HTERT RPE-1 (cell line): ENCODE results near the gene MAK.
"Not testable (repeated sequence)": the region's sequence is repeated elsewhere in the genome, so short reads cannot be mapped to it uniquely, and the experiment has no call there.

ENCODE experiments used
- in situ Hi-C: fragments of 300-500 bp; cut with MboI; formaldehyde crosslinking; loops from 4 replicates; pipeline ENCODE4 v1.14.3; 2020; ENCODE audit warnings: low sequenced_read_pairs

MAK gene

DNA sequence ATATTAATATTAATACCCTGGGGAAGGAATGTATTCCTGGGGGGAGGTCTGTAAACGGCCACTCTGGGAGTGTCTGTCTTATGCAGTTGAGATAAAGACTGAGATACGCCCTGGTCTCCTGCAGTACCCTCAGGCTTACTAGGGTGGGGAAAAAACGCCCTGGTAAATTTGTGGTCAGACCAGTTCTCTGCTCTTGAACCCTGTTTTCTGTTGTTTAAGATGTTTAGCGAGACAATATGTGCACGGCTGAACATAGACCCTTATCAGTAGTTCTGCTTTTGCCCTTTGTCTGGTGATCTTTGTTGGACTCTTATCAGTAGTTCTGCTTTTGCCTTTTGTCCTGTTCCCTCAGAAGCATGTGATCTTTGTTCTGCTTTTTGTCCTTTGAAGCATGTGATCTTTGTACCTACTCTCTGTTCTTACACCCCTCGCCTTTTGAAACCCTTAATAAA, 15.5 kb upstream of the MAK start:
- in situ Hi-C loops, result not testable (repeated sequence)

- in situ Hi-C loops, result no loop called here
Observed at GRCh38 chr6:10852361-10852960, 14.1 kb upstream of the MAK start.

DNA sequence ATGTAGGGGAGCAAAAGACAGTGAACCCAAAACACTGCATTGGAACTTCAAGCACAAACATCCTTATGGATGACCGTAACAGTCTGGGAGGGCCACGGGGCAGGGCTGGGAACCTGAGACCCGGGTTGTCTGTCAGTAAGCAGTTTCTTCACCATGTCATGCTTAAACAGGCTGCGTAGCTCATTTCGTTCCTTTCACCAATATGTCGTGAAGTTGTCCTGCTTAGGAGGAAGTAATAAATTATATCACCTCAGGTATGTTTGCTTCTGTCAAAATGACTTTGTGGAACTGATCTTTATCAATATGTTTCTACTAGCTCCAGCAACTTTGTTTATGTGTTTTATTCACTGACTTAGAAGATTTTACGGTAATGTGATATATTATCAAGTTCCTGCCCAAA, 12.4 kb upstream of the MAK start:
- in situ Hi-C loops, result no loop called here

DNA sequence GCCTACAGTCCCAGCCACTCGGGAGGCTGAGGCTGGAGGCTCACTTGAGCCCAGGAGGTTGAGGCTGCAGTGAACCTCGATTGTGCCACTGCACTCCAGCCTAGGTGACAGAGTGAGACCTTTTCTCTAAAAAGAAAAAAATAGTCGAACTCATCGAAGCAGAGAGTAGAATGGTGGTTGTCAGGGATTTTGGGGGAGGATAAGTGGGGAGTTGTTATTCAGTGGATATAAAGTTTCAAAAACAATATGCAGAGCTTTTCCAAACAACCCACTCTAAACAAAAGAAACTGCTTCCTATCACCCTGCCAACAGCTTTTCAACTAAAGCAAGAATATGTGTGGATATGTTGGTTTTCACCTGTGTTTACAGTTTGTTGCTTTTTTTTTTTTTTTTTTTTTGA, 11.6 kb upstream of the MAK start:
- in situ Hi-C loops, result no loop called here

DNA sequence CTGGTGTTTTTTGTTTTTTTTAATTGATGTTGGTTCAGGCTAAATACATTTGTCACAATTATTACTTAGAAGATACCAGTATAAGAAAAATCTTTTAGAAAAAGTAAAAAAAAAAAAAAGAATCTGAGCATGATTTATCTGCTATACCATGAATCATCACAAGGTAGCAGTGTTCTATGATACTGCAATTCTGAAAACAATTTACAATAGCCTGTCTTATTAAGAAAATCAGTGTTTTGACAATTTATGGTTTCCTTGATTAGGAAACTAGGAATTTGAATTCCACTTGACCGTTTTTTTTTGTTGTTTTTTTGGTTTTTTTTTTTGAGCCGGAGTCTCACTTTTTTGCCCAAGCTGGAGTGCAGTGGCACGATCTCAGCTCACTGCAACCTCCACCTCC, 9.3 kb upstream of the MAK start:
- in situ Hi-C loops, result no loop called here

GRCh38 chr6:10843554-10843953, 5.2 kb upstream of the MAK start:
- in situ Hi-C loops, result no loop called here

DNA sequence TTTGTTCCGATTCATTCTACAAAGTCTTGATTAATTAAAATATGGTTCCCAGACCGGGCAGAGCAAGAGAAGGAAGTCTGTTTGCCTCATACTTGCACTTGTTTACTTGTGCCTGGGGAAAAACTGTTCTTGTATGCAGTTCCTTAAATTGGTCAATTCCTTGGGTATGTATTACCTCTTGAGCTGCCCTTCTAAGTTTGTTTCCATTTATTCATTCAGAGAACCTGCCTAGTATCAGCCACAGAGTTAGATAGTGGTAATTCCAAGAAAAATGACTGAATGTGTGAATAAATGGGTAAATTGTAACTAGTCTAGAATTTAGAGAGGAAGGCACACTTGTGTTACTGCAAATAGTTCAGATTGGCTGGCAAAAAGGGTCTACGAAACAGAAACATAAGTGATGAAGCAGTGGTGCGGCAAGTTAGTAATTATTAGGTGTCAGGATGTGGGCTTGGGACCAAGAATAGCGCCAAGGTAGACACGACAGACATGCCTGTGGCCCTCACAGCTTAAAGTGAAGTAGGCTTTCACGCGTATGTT, 525 bp upstream of the MAK start:
- in situ Hi-C loops, result no loop called here

- in situ Hi-C loops, result no loop called here
Observed at GRCh38 chr6:10837622-10837994, 731 bp downstream of the MAK start.

DNA sequence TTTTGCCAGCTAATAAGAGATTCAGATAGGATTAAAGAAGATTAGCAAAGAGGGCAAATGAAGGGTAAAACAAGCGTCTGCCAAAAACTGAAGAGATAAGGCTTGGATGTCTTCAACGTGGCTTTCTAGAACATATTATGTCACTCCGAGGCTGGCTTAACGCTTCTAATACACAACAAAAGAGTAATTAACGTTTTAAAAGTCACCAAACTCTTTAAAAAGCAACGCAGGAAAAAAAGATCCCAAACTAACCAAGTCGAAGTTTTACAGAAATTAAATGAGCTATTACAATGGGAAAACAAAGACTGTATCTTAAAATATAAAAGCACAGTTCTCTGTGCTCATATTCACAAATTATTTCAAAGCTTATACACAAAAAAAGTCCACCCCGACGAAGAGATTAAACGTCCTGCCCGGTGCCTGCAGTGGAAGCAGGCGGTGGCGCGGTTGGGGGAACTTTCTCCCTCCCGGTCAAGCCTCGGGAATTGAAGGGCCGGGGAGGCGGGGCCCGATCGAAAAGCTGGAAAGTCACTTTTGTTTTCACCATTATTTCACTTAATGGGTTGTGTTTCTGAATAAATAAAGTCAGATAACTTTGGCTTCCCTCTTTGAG, 1.2 kb downstream of the MAK start:
- in situ Hi-C loops, result no loop called here

DNA sequence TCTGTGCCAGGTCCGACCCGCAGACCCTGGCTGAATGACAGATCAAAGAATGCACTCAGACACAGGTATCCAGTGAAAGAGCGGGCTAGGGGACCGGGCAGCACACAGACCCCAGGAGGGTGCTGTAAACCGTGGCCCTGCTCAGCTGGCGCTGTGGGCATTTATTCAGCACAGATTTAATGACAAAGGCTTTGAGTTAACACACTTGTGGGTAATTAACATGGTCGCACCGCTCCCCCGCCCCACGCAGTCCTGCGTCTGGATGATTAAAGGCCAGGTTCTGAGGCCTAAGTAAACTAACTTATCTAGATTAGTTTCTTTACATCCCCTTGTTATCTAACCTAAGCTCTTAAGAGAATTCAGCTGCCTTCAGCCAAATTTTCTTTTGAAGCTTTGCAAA, 3.5 kb downstream of the MAK start:
- in situ Hi-C loops, result no loop called here

- in situ Hi-C loops, result no loop called here
Observed at GRCh38 chr6:10831609-10832008, 6.7 kb downstream of the MAK start.

DNA sequence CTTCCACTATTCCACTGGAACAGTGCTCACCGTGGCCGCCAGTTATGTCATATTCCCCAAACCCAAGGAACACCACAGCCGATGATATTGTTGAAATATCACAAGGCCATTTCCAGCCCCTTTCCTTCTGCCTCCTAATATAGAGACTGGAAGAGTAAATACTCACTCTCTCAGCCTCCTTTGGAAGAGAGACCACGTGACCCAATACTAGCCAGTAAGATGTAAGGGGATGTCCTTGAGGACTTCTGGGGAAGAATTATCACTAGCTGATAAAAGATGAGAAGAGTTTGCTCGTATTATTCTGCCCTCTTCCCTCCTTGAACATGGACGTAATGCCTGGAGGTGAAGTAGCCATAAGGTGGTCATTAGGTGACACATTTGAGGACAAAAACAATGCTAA, 13.5 kb downstream of the MAK start:
- in situ Hi-C loops, result no loop called here

DNA sequence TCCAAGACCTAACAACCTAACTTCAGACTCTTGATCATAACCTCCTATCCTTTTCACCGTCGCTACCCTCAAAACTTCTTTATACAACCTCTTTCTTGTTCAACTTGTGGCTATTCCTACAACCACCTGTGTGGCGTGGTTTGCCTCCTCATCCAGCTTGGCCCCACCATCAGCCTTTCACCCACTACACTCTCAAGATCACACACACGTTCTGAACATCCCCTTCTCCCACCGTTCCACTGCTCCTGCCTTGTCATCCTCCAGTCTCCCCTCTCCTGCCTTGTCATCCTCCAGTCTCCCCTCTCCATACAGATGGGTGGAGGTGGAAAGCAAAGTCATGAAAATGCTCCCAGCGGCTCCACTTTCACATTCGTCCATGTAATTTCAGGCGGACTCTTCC, 14.0 kb downstream of the MAK start:
- in situ Hi-C loops, result no loop called here

DNA sequence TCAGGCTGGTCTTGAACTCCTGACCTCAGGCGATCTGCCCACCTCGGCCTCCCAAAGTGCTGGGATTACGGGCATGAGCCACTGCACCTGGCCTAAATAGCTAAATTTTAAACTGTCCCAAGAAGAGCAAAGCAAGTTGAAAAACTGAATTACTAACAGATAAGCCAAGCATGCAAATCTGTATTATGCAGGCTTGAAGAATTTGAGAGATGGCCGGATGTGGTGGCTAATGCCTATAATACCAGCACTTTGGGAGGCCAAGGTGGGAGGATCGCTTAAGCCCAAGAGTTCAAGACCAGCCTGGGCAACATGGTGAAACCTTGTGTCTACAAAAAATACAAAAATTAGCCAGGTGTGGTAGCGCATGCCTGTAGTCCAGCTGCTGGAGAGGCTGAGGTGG, 24.2 kb downstream of the MAK start:
- in situ Hi-C loops, result not testable (repeated sequence)

DNA sequence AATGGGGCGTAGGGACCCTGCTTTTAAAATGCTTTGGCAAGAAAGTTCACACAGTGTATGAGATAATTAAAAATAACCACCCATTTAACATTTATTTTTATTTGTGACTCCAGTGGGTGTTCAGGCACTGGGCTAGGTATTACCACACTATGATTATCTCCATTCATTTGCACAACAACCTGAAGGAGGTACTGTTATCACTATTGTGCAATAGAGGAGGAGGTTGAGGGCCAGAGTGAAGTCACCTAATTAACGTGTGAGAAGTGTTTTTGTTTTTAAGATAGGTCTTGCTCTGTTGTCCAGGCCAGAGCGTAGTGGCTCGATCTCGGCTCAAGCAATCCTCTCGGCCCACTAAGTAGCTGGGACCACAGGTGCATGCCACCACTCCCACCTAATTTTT, 29.2 kb downstream of the MAK start:
- in situ Hi-C loops, result no loop called here

- in situ Hi-C loops, result no loop called here
Observed at GRCh38 chr6:10808376-10808775, 30.0 kb downstream of the MAK start.

GRCh38 chr6:10801224-10801848, 37.0 kb downstream of the MAK start:
- in situ Hi-C loops, result no loop called here

GRCh38 chr6:10800810-10801209, 37.5 kb downstream of the MAK start:
- in situ Hi-C loops, result no loop called here

GRCh38 chr6:10794239-10794638, 44.1 kb downstream of the MAK start:
- in situ Hi-C loops, result no loop called here

DNA sequence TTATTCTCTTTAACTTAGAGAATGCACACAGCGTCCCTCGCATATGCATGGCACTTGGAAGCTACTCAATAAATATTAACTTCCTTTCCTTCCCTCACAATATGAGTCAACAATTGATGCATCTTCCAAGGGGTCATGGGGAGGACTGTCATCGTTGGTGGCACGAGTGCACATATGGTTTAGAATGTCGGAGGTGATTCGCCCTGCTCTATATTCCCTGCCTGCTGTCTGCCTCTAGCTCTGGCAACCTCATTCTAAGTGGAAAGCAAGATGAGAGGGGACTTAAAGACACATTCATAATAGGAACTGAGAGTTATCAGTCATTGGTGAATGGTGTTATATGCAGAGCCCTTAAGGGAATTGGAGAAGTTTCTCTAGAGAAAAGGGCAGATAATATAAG, 44.6 kb downstream of the MAK start:
- in situ Hi-C loops, result no loop called here

- in situ Hi-C loops, result no loop called here
Observed at GRCh38 chr6:10793035-10793434, 45.3 kb downstream of the MAK start.

- in situ Hi-C loops, result no loop called here
Observed at GRCh38 chr6:10792101-10792500, 46.2 kb downstream of the MAK start.
